AG10803 (cell line): ENCODE measurements around the gene MAN1C1.

Source experiments
- DNase-seq: peaks from one replicate; pipeline ENCODE4 v3.0.0; 2010; ENCODE audit warnings: low read depth
- H3K4me3 ChIP-seq: 2 replicates; pipeline ENCODE4 v1.5.1; 2011; ENCODE audit warnings: mild to moderate bottlenecking, low read length, control low read depth
- TF ChIP-seq, protein P1 (sequence below): conservative IDR thresholded peaks from 2 replicates; pipeline ENCODE4 v1.5.1; 2011; ENCODE audit warnings: mild to moderate bottlenecking, low read length, control low read depth, inconsistent platforms

Gene MAN1C1

GRCh38 chr1:25720624-25721023 lies 104.0 kb downstream of the MAN1C1 start:
- no peak overlapping the region for H3K4me3 ChIP-seq
- DNase-seq: no peak
- TF ChIP-seq, protein P1, sequence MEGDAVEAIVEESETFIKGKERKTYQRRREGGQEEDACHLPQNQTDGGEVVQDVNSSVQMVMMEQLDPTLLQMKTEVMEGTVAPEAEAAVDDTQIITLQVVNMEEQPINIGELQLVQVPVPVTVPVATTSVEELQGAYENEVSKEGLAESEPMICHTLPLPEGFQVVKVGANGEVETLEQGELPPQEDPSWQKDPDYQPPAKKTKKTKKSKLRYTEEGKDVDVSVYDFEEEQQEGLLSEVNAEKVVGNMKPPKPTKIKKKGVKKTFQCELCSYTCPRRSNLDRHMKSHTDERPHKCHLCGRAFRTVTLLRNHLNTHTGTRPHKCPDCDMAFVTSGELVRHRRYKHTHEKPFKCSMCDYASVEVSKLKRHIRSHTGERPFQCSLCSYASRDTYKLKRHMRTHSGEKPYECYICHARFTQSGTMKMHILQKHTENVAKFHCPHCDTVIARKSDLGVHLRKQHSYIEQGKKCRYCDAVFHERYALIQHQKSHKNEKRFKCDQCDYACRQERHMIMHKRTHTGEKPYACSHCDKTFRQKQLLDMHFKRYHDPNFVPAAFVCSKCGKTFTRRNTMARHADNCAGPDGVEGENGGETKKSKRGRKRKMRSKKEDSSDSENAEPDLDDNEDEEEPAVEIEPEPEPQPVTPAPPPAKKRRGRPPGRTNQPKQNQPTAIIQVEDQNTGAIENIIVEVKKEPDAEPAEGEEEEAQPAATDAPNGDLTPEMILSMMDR: no peak

DNA sequence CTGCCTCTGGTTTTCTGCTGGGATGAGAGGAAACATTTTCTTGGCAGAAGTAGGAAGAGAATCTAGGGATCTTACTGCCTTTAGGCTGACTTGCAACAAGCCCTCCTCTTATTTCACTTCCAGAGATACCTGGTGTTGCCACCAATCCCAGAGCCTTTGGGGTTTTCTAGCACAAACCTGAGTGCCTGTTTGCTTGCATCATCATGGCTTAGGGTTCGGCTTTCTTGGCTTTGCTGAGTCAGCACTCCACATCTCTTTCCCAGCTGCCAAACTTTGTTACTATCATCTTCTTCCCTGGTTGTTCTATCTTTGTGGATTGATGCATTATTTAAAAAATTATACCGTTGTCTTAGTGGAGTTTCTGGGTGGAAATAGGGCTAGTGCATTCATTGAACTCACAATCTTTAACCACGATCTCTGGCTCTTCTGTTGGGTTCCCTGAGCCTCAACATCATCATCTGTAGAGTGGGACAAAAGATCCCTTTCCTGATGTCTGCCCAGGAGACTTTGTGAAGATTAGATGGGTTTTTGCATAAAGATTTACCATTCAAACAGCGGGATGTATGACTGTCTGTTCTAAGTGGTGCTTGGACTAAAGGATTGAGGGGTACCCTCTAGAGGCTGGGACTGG lies 106.8 kb downstream of the MAN1C1 start:
- H3K4me3 ChIP-seq: no peak overlapping the region
- no peak for DNase-seq
- TF ChIP-seq, protein P1: no peak

GRCh38 chr1:25724201-25724600 lies 107.6 kb downstream of the MAN1C1 start:
- TF ChIP-seq, protein P1: no peak
- no peak for DNase-seq
- no peak overlapping the region for H3K4me3 ChIP-seq

- H3K4me3 ChIP-seq: no peak overlapping the region
- no peak for DNase-seq
- TF ChIP-seq, protein P1: no peak
Measured at GRCh38 chr1:25724966-25725365, 108.4 kb downstream of the MAN1C1 start.

DNA sequence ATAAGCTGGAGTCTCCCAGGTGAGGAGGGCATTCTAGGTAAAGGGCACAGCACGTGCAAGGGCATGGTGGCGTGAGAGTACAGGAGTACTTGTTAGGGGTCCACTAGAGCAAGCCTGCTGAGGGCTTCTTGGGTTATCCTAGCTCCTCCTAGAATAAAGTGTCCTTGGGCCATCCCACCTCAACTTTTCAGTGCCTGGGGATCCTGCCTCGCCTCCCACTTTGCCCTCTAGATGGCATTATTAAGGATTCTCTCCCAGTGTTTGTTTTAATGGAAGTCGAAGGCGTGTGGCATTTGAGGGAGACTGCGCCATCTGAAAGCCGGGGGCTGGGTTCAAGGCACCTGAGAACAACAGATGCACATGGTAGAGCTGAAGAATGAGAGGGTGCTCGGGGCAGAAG lies 108.9 kb downstream of the MAN1C1 start:
- no peak overlapping the region for H3K4me3 ChIP-seq
- TF ChIP-seq, protein P1: no peak
- no peak for DNase-seq

DNA sequence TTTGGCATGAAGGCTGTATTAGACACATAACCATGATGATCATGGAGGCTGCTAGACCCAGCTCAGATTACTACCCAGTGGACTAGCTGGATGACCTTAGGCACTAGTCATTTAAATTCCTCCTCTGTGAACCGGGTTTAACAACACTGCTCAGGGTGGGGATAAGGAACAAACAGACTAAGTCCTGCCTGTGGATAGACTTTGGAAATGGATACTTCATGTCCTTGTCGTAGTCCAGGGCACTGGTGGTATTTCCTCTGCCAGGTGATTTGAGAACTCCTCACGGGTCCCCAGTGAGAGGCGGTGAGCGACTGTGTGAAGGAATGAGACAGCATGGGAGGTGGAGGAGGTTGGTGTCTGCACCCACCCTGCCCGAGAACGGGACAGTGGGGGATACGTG lies 110.5 kb downstream of the MAN1C1 start:
- TF ChIP-seq, protein P1: no peak
- DNase-seq: no peak
- H3K4me3 ChIP-seq: no peak overlapping the region

- TF ChIP-seq, protein P1: no peak
- peak; percentile 7 for DNase-seq
- no peak overlapping the region for H3K4me3 ChIP-seq
Measured at GRCh38 chr1:25727635-25728286, 111.2 kb downstream of the MAN1C1 start.
